H1 (cell line): Measurements from ENCODE around the gene SH3BP5. TPM values are rescaled to one million over a fixed set of nuclear protein-coding genes. Genes with fewer than 3 reads are reported as not detected.
A peak's percentile ranks its signal among the peaks of the same experiment; 100 is the strongest.

Experiments
- CTCF ChIA-PET: fragments of 300-600 bp; sonication (Branson Sonifier 250); formaldehyde crosslinking; loops from one replicate; lab custom pipeline; 2021; ENCODE audit not compliant: partially characterized antibody; lab: Charles Lee
- POLR2A ChIA-PET: fragments of 300-600 bp; sonication (Branson Sonifier 250); formaldehyde crosslinking; loops from one replicate; lab custom pipeline; 2021; ENCODE audit warnings: inconsistent platforms; ENCODE audit not compliant: partially characterized antibody; lab: Charles Lee
- DNase-seq, 2 experiments: peaks; one replicate each; pipeline versions ENCODE4 v3.0.0 to v3.0.0-alpha.2; 2010 to 2022; ENCODE audit warnings: low spot score in 2 of 2, low read depth in 1 of 2, mixed read lengths in 1 of 2
- FAIRE-seq: peaks from 2 replicates; lab custom pipeline; 2011; peaks lifted over from hg19 to GRCh38; lab: Jason Lieb, UNC
- H2AFZ ChIP-seq: 2 replicates; pipeline ENCODE4 v1.8.1; 2012; ENCODE audit warnings: low read length, inconsistent platforms
- H2AK5ac ChIP-seq: 2 replicates; pipeline ENCODE4 v1.6.1; 2013; ENCODE audit warnings: low read depth, low read length
- H2BK120ac ChIP-seq: replicated peaks from 2 replicates; pipeline ENCODE3; 2013; ENCODE audit warnings: low read depth, low read length, inconsistent platforms
- H2BK12ac ChIP-seq: 2 replicates; pipeline ENCODE4 v1.6.1; 2013; ENCODE audit warnings: low read depth, low read length
- H2BK15ac ChIP-seq: 2 replicates; pipeline ENCODE4 v1.6.1; 2013; ENCODE audit warnings: low read length
- H2BK20ac ChIP-seq: 2 replicates; pipeline ENCODE4 v1.6.1; 2013; ENCODE audit warnings: low read length
- H2BK5ac ChIP-seq: 2 replicates; pipeline ENCODE4 v1.6.1; 2013; ENCODE audit warnings: low read depth, low read length
- H3K14ac ChIP-seq: 2 replicates; pipeline ENCODE4 v1.6.1; 2013; ENCODE audit warnings: inconsistent platforms; ENCODE audit not compliant: insufficient read length
- H3K18ac ChIP-seq: 2 replicates; pipeline ENCODE4 v1.6.1; 2013; ENCODE audit warnings: low read length; ENCODE audit errors: extremely low read depth
- H3K23ac ChIP-seq: 2 replicates; pipeline ENCODE4 v1.6.1; 2013; ENCODE audit warnings: inconsistent platforms; ENCODE audit not compliant: insufficient read length
- H3K23me2 ChIP-seq: 2 replicates; pipeline ENCODE4 v1.6.1; 2013; ENCODE audit warnings: low read depth, low read length
- H3K27ac ChIP-seq: 2 replicates; pipeline ENCODE4 v1.6.1; 2011; ENCODE audit warnings: low read depth, low read length, inconsistent platforms
- H3K27me3 ChIP-seq, 4 experiments: replicated peaks in 1 of 4; 1 replicate in 1 of 4; 2 replicates in 3 of 4; pipeline versions ENCODE4 v1.6.1 to v1.8.1; 2011 to 2013; ENCODE audit warnings: low read length in 3 of 4, mild to moderate bottlenecking in 3 of 4, inconsistent platforms in 2 of 4, mixed read lengths in 2 of 4, moderate library complexity in 1 of 4; ENCODE audit not compliant: control insufficient read depth in 3 of 4, insufficient read depth in 3 of 4; ENCODE audit errors: extremely low read depth in 1 of 4
- H3K36me3 ChIP-seq, 4 experiments: 2 replicates each; pipeline versions ENCODE4 v1.6.1 to v1.8.1; 2011 to 2013; ENCODE audit warnings: mild to moderate bottlenecking in 4 of 4, low read length in 3 of 4, moderate library complexity in 2 of 4, control low read depth in 1 of 4, inconsistent platforms in 1 of 4; ENCODE audit not compliant: insufficient read depth in 4 of 4, control insufficient read depth in 2 of 4
- H3K4ac ChIP-seq: replicated peaks from 2 replicates; pipeline ENCODE3; 2013; ENCODE audit warnings: low read length, low read depth, mixed read lengths, inconsistent platforms; ENCODE audit not compliant: insufficient read length
- H3K4me1 ChIP-seq, 4 experiments: replicated peaks in 1 of 4; 1 replicate in 1 of 4; 2 replicates in 3 of 4; pipeline versions ENCODE4 v1.6.1 to v1.8.1; 2011 to 2013; ENCODE audit warnings: low read length in 3 of 4, inconsistent platforms in 2 of 4, mixed read lengths in 1 of 4; ENCODE audit not compliant: insufficient read depth in 4 of 4, control insufficient read depth in 3 of 4
- H3K4me2 ChIP-seq, 2 experiments: 2 replicates each; pipeline versions ENCODE4 v1.6.1 to v1.8.1; 2011 to 2013; ENCODE audit warnings: low read depth in 2 of 2, low read length in 2 of 2, control low read depth in 1 of 2, inconsistent platforms in 1 of 2, mild to moderate bottlenecking in 1 of 2; ENCODE audit not compliant: insufficient read depth in 1 of 2
- H3K4me3 ChIP-seq, 4 experiments: fragments of 200-600, 300-600 bp in 1 of 4; sonication (generic), shearing (Covaris generic), sonication (Bioruptor Twin) in 1 of 4; 2 replicates each; pipeline versions ENCODE4 v1.5.1 to v1.8.1; 2011 to 2016; ENCODE audit warnings: low read length in 4 of 4, low read depth in 3 of 4, control low read depth in 2 of 4, inconsistent platforms in 2 of 4, mild to moderate bottlenecking in 2 of 4, mixed read lengths in 1 of 4, moderate library complexity in 1 of 4; ENCODE audit not compliant: insufficient read depth in 2 of 4; ENCODE audit errors: extremely low read depth in 1 of 4
- H3K56ac ChIP-seq: replicated peaks from 2 replicates; pipeline ENCODE3; 2013; ENCODE audit warnings: low read depth, mild to moderate bottlenecking, mixed read lengths, low read length, inconsistent platforms; ENCODE audit not compliant: insufficient read length
- H3K79me1 ChIP-seq: 2 replicates; pipeline ENCODE4 v1.6.1; 2013; ENCODE audit warnings: low read depth, low read length, control low read depth
- H3K79me2 ChIP-seq, 2 experiments: 2 replicates each; pipeline versions ENCODE4 v1.6.1 to v1.8.1; 2012 to 2013; ENCODE audit warnings: low read length in 2 of 2, mild to moderate bottlenecking in 2 of 2, inconsistent platforms in 1 of 2; ENCODE audit not compliant: insufficient read depth in 2 of 2, control insufficient read depth in 1 of 2
- H3K9ac ChIP-seq, 4 experiments: replicated peaks in 1 of 4; 1 replicate in 1 of 4; 2 replicates in 3 of 4; pipeline versions ENCODE4 v1.6.1 to v1.8.1; 2011 to 2013; ENCODE audit warnings: low read depth in 3 of 4, low read length in 3 of 4, control low read depth in 2 of 4, mild to moderate bottlenecking in 2 of 4, moderate library complexity in 2 of 4, inconsistent platforms in 1 of 4; ENCODE audit errors: extremely low read depth in 1 of 4
- H3K9me3 ChIP-seq, 2 experiments: 2 replicates each; pipeline versions ENCODE4 v1.6.1 to v1.8.1; 2012 to 2013; ENCODE audit warnings: mild to moderate bottlenecking in 2 of 2, moderate library complexity in 2 of 2, control low read depth in 1 of 2, inconsistent platforms in 1 of 2, low read depth in 1 of 2, low read length in 1 of 2, mixed read lengths in 1 of 2; ENCODE audit not compliant: insufficient read depth in 2 of 2
- H4K20me1 ChIP-seq, 2 experiments: replicated peaks in 1 of 2; 2 replicates each; pipeline versions ENCODE3 to v1.8.1; 2011 to 2013; ENCODE audit warnings: inconsistent platforms in 2 of 2, low read length in 2 of 2, mild to moderate bottlenecking in 1 of 2; ENCODE audit not compliant: insufficient read depth in 2 of 2, control insufficient read depth in 1 of 2
- H4K5ac ChIP-seq: 2 replicates; pipeline ENCODE4 v1.6.1; 2013; ENCODE audit warnings: low read length, low read depth, mixed read lengths, inconsistent platforms; ENCODE audit not compliant: insufficient read length
- H4K8ac ChIP-seq: 2 replicates; pipeline ENCODE4 v1.8.0; 2013; ENCODE audit warnings: mild to moderate bottlenecking, moderate library complexity, low read length, inconsistent platforms; ENCODE audit not compliant: insufficient read depth; ENCODE audit errors: extremely low read depth
- H4K91ac ChIP-seq: replicated peaks from 2 replicates; pipeline ENCODE3; 2013; ENCODE audit warnings: low read length, mixed read lengths, inconsistent platforms; ENCODE audit not compliant: insufficient read length
- CHD1 ChIP-seq: IDR thresholded peaks from 2 replicates; pipeline ENCODE4 v1.6.1; 2012; ENCODE audit warnings: low read depth, low read length, improper control_type of control experiment
- CREB1 ChIP-seq: IDR thresholded peaks from 2 replicates; pipeline ENCODE4 v1.6.1; 2012; ENCODE audit warnings: inconsistent platforms
- HDAC2 ChIP-seq, 2 experiments: fragments of 300-600 bp in 1 of 2; sonication (generic) in 1 of 2; IDR thresholded peaks; 2 replicates each; pipeline ENCODE4 v1.6.1; 2011 to 2012; ENCODE audit warnings: low read depth in 2 of 2, low read length in 2 of 2, mild to moderate bottlenecking in 2 of 2, moderate library complexity in 2 of 2, borderline replicate concordance in 1 of 2, inconsistent platforms in 1 of 2
- KDM1A ChIP-seq: fragments of 200-600, 300-600 bp; sonication (generic); IDR thresholded peaks from 2 replicates; pipeline ENCODE4 v1.7.1; 2016; ENCODE audit warnings: mild to moderate bottlenecking, low read length, borderline replicate concordance
- RAD21 ChIP-seq, 2 experiments: IDR thresholded peaks in 1 of 2; conservative IDR thresholded peaks in 1 of 2; 2 replicates each; pipeline ENCODE4 v1.6.1; 2011; ENCODE audit warnings: low read depth in 2 of 2, low read length in 2 of 2, improper control_type of control experiment in 1 of 2, inconsistent platforms in 1 of 2, mild to moderate bottlenecking in 1 of 2, moderate library complexity in 1 of 2
- RNF2 ChIP-seq: fragments of 200-900, 300-1000 bp; sonication (generic); IDR thresholded peaks from 2 replicates; pipeline ENCODE4 v1.7.1; 2016; ENCODE audit warnings: borderline replicate concordance, low read depth, mild to moderate bottlenecking, antibody characterized with exemption, low read length; ENCODE audit not compliant: poor library complexity, severe bottlenecking; ENCODE audit errors: missing control alignments
- USF2 ChIP-seq: IDR thresholded peaks from 2 replicates; pipeline ENCODE4 v1.6.1; 2011; ENCODE audit warnings: low read length, improper control_type of control experiment
- WGBS, 2 experiments: shearing (Covaris generic) in 1 of 2; methylation state at CpG; one replicate each; pipeline versions ENCODE4 v1.1.6 to v1.1.7; 2013 to 2015; ENCODE audit warnings: low lambda C conversion rate in 2 of 2, mixed read lengths in 2 of 2, inconsistent platforms in 1 of 2, low coverage in 1 of 2, missing lambda C conversion rate in 1 of 2; ENCODE audit not compliant: insufficient replicate concordance in 2 of 2, insufficient coverage in 1 of 2, insufficient read length in 1 of 2; ENCODE audit errors: extremely low coverage in 1 of 2, missing lambda C conversion rate in 1 of 2; 5-methylcytosine and 5-hydroxymethylcytosine counted together
- polyA plus RNA-seq, 7 experiments: library from polyadenylated mRNA; depleted of rRNA in 3 of 7; stranded (reverse) in 5 of 7; unstranded in 2 of 7; fragments of >200 nt in 5 of 7; fragments of 200-250 nt in 2 of 7; gene quantifications; 1 replicate in 5 of 7; 2 replicates in 1 of 7; 4 replicates in 1 of 7; pipeline versions ENCODE4 v1.2.1 to v1.2.3, GENCODE V29; 2011 to 2013; ENCODE audit warnings: missing spikeins in 2 of 7, mixed read lengths in 2 of 7
- total RNA-seq: library from RNA; stranded (reverse); fragmentation: NEBNext Ultra II Directional; extraction: Animal tissue kit (Norgen Biotek cat#: 25700); gene quantifications from 2 replicates; pipeline ENCODE4 v1.2.1, GENCODE V29; 2021
- TF ChIP-seq, protein P1 (sequence below), 3 experiments: IDR thresholded peaks; 1 replicate in 2 of 3; 2 replicates in 1 of 3; pipeline versions ENCODE4 v1.5.1 to v1.6.1; 2011; ENCODE audit warnings: low read length in 3 of 3, mild to moderate bottlenecking in 3 of 3, inconsistent platforms in 2 of 3, low read depth in 1 of 3, moderate library complexity in 1 of 3; ENCODE audit not compliant: insufficient read depth in 1 of 3; ENCODE audit errors: control extremely low read depth in 1 of 3

The SH3BP5 gene
- total and polyA plus RNA-seq, 2 of the 8 experiments (the other 6 are each of a cell fraction or from before 2014, with no cell fraction given): 7.1 to 9.7 TPM

GRCh38 chr3:15286022-15286421 lies 46.4 kb downstream of the SH3BP5 start:
- Histone ChIP-seq H2AK5ac (no peak overlapping the region), H3K4me2 (no peak overlapping the region), H3K18ac (no peak overlapping the region), H3K14ac (no peak overlapping the region), H3K79me1 (peaks cover 2% of the 10 kb centered on the region; the same call in 1 of the 2 replicates), H3K23ac (no peak overlapping the region), H3K4me1 (peaks cover 0 to 6% (median under 1%) of the 10 kb centered on the region in 4 experiments; a peak in 2 of 7 replicates), H2BK5ac (no peak overlapping the region), H2BK12ac (no peak overlapping the region), H2BK20ac (no peak overlapping the region), H3K27ac (no peak overlapping the region), H3K79me2 (no peaks in the 10 kb centered on the region), H4K91ac (no peak overlapping the region), H3K4me3 (no peak overlapping the region), H3K4ac (no peak overlapping the region), H3K9me3 (no peaks in the 10 kb centered on the region), H2BK15ac (no peak overlapping the region), H4K20me1 (no peaks in the 10 kb centered on the region), H3K23me2 (no peaks in the 10 kb centered on the region), H3K27me3 (no peaks in the 10 kb centered on the region), H4K5ac (no peak overlapping the region), H4K8ac (no peak overlapping the region), H2AFZ (no peak overlapping the region), H3K56ac (no peak overlapping the region), H3K9ac (no peak overlapping the region), H3K36me3 (no peaks in the 10 kb centered on the region), H2BK120ac (no peak overlapping the region)
- DNase-seq: peak in 1 of 2 experiments; percentile 56
- no peak for FAIRE-seq
- ChIA-PET POLR2A (interaction anchor here (1.3 kb wide), 1 partner anchor 80 kb away, joined by 3 read pairs; the partner anchor contains the start of gene CAPN7), CTCF (interaction anchor here (0.8 to 13.8 kb wide), 8 partner anchors 8 to 121 kb away, joined by 3 to 180 read pairs (median 4); no protein-coding TSS in a partner anchor)
- 70% methylated on average over 8 of the region's 8 CpGs; no CpG with 5 or more reads in 1 of the 2 experiments for WGBS, 2 experiments
- TF ChIP-seq, protein P1, sequence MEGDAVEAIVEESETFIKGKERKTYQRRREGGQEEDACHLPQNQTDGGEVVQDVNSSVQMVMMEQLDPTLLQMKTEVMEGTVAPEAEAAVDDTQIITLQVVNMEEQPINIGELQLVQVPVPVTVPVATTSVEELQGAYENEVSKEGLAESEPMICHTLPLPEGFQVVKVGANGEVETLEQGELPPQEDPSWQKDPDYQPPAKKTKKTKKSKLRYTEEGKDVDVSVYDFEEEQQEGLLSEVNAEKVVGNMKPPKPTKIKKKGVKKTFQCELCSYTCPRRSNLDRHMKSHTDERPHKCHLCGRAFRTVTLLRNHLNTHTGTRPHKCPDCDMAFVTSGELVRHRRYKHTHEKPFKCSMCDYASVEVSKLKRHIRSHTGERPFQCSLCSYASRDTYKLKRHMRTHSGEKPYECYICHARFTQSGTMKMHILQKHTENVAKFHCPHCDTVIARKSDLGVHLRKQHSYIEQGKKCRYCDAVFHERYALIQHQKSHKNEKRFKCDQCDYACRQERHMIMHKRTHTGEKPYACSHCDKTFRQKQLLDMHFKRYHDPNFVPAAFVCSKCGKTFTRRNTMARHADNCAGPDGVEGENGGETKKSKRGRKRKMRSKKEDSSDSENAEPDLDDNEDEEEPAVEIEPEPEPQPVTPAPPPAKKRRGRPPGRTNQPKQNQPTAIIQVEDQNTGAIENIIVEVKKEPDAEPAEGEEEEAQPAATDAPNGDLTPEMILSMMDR (IDR thresholded peaks at IDR 0.05; ENCODE audit: control extremely low read depth in 1 of 3, insufficient read depth in 1 of 3, low read depth in 1 of 3, low read length in 3 of 3): peak in 1 of 3 experiments; percentile 15; a peak in 1 of 4 replicates
- TF ChIP-seq RAD21 (IDR thresholded peaks at IDR 0.05 in 1 of 2, conservative IDR thresholded peaks at IDR 0.05 in 1 of 2; ENCODE audit: low read depth in 2 of 2, low read length in 2 of 2): peak in 1 of 2 experiments; percentile 22; a peak in 2 of 4 replicates
- no peak for TF ChIP-seq HDAC2 (IDR thresholded peaks at IDR 0.05; ENCODE audit: borderline replicate concordance in 1 of 2, low read depth in 2 of 2, low read length in 2 of 2)
- TF ChIP-seq KDM1A: no peak
- TF ChIP-seq RNF2: no peak
- TF ChIP-seq CHD1: no peak
- no peak for TF ChIP-seq USF2
- TF ChIP-seq CREB1: no peak
